ENCODE results near the gene FAM8A1. TPM values are rescaled to one million over a fixed set of nuclear protein-coding genes. Genes with fewer than 3 reads are reported as not detected.

The FAM8A1 gene
- total and polyA plus RNA-seq, 4 donors, result 12.1 to 38.4 (median 18.0) TPM

DNA sequence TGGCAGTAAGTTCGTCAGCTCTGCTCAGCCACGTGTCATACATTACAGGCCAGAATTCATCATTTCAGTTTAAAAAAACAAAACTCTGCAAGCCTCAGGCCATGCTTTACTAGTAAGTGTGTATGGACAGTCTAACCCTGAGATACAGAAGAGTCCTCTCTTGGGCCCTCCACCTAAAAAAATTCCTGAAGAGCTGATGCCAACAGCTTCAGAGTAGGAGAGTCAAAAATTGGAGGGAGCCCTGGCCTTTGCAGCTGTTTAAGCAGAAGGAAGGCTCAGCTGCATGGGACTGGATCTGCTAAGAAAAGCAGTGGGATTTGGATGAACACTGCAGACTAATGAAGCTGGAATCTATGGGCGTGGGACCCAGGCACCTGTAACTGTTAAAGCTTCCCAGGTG lies 47.2 kb upstream of the FAM8A1 start:
- no peaks in the 10 kb centered on the region for H3K4me1 ChIP-seq (ENCODE audit: control insufficient read depth in 5 of 5, insufficient read depth in 5 of 5, low read length in 5 of 5)
- WGBS, 2 donors, result 87 to 92% methylated on average over 3 of the region's 3 CpGs
- H3K36me3 ChIP-seq (ENCODE audit: control insufficient read depth in 4 of 4, insufficient read depth in 4 of 4, low read length in 4 of 4), result no peaks in the 10 kb centered on the region
- H3K9ac ChIP-seq (ENCODE audit: insufficient read depth in 1 of 2, low read length in 2 of 2), result no peak overlapping the region
- H3K27ac ChIP-seq (ENCODE audit: low read depth in 1 of 2, low read length in 1 of 2), result no peak overlapping the region
- no peak for ATAC-seq (ENCODE audit: insufficient read depth, low FRiP score)
- no peak overlapping the region for H3K4me3 ChIP-seq
- DNase-seq, result no peak
- no peaks in the 10 kb centered on the region for H3K9me3 ChIP-seq (ENCODE audit: control insufficient read depth in 4 of 4, insufficient read depth in 3 of 4, low read length in 3 of 4)
- no peaks in the 10 kb centered on the region for H3K27me3 ChIP-seq (ENCODE audit: control insufficient read depth in 3 of 3, insufficient read depth in 3 of 3, low read length in 2 of 3)
- TF ChIP-seq, protein P1, sequence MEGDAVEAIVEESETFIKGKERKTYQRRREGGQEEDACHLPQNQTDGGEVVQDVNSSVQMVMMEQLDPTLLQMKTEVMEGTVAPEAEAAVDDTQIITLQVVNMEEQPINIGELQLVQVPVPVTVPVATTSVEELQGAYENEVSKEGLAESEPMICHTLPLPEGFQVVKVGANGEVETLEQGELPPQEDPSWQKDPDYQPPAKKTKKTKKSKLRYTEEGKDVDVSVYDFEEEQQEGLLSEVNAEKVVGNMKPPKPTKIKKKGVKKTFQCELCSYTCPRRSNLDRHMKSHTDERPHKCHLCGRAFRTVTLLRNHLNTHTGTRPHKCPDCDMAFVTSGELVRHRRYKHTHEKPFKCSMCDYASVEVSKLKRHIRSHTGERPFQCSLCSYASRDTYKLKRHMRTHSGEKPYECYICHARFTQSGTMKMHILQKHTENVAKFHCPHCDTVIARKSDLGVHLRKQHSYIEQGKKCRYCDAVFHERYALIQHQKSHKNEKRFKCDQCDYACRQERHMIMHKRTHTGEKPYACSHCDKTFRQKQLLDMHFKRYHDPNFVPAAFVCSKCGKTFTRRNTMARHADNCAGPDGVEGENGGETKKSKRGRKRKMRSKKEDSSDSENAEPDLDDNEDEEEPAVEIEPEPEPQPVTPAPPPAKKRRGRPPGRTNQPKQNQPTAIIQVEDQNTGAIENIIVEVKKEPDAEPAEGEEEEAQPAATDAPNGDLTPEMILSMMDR (IDR thresholded peaks at IDR 0.05; ENCODE audit: control extremely low read depth, extremely low read depth), result no peak

DNA sequence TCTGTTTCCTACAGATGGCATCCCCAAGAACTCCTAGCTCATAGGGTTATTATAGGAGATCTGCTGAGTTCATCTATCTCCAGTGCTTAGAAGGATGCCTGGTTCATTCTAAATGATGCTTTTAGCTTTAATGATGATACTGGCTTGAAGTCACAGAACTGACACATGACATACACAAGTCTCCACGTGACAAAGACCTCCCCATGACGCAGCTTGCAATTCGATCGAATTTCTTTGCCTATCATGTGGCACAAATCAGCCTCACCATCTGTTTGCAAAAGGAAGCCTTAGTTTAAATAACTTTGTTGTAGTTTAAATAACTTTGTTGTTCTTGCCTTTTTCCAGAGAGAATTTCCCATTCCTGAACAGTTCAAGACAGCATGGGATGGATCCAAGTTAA lies 44.1 kb upstream of the FAM8A1 start:
- no peaks in the 10 kb centered on the region for H3K27me3 ChIP-seq (ENCODE audit: control insufficient read depth in 3 of 3, insufficient read depth in 3 of 3, low read length in 2 of 3)
- TF ChIP-seq, protein P1 (IDR thresholded peaks at IDR 0.05; ENCODE audit: control extremely low read depth, extremely low read depth), result no peak
- WGBS, 2 donors, result 70 to 81% methylated on average over 4 of the region's 4 CpGs
- no peaks in the 10 kb centered on the region for H3K36me3 ChIP-seq (ENCODE audit: control insufficient read depth in 4 of 4, insufficient read depth in 4 of 4, low read length in 4 of 4)
- no peaks in the 10 kb centered on the region for H3K9me3 ChIP-seq (ENCODE audit: control insufficient read depth in 4 of 4, insufficient read depth in 3 of 4, low read length in 3 of 4)
- H3K27ac ChIP-seq (ENCODE audit: low read depth in 1 of 2, low read length in 1 of 2), result no peak overlapping the region
- no peak overlapping the region for H3K4me3 ChIP-seq
- H3K9ac ChIP-seq (ENCODE audit: insufficient read depth in 1 of 2, low read length in 2 of 2), result no peak overlapping the region
- no peak for DNase-seq
- no peak for ATAC-seq (ENCODE audit: insufficient read depth, low FRiP score)
- no peaks in the 10 kb centered on the region for H3K4me1 ChIP-seq (ENCODE audit: control insufficient read depth in 5 of 5, insufficient read depth in 5 of 5, low read length in 5 of 5)

DNA sequence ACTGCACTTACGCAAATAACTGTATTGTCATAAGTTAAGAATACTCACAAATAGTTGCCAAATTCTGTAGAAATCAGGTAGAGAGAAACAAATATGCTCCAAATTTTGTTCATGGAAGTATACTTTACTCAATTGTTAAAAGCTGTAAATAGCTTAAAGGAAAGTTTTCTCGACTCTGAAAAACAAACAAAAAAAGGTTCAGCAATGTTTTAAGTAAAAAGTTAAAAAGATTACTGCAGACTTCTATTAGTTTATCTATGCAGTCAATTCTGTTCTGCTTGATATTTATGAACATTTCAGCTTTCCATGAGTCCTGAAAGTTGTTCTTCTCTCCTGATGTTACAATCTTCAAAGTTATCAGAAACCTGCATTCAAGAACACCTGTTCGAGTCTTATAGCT lies 37.5 kb upstream of the FAM8A1 start:
- H3K9ac ChIP-seq (ENCODE audit: insufficient read depth in 1 of 2, low read length in 2 of 2), result no peak overlapping the region
- WGBS, 2 donors, result 93 to 94% methylated on average over 3 of the region's 3 CpGs
- ATAC-seq (ENCODE audit: insufficient read depth, low FRiP score), result no peak

DNA sequence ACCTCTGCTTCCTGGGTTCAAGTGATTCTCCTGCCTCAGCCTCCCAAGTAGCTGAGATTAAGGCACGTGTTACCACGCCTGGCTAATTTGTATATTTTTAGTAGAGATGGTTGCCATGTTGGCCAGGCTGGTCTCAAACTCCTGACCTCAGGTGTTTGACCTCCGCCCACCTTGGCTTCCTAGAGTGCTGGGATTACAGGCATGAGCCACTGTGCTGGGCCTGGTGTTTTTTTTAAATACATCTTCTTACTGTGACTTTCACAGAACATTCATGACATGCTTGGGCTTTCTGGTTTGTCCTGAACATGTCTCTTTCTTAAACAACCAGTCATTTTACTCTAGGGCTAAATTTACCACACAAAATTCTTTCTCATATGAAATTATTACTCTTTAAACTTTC lies 34.7 kb upstream of the FAM8A1 start:
- TF ChIP-seq, protein P1 (IDR thresholded peaks at IDR 0.05; ENCODE audit: control extremely low read depth, extremely low read depth), result no peak
- DNase-seq, result no peak
- H3K27me3 ChIP-seq (ENCODE audit: control insufficient read depth in 3 of 3, insufficient read depth in 3 of 3, low read length in 2 of 3), result no peaks in the 10 kb centered on the region

More for the DNA sequence above, 37.5 kb upstream of the FAM8A1 start:
- no peak for DNase-seq
- no peaks in the 10 kb centered on the region for H3K36me3 ChIP-seq (ENCODE audit: control insufficient read depth in 4 of 4, insufficient read depth in 4 of 4, low read length in 4 of 4)
- H3K4me3 ChIP-seq, result no peak overlapping the region
- no peak overlapping the region for H3K27ac ChIP-seq (ENCODE audit: low read depth in 1 of 2, low read length in 1 of 2)
- H3K4me1 ChIP-seq (ENCODE audit: control insufficient read depth in 5 of 5, insufficient read depth in 5 of 5, low read length in 5 of 5), result no peaks in the 10 kb centered on the region
- H3K9me3 ChIP-seq (ENCODE audit: control insufficient read depth in 4 of 4, insufficient read depth in 3 of 4, low read length in 3 of 4), result no peaks in the 10 kb centered on the region
- no peaks in the 10 kb centered on the region for H3K27me3 ChIP-seq (ENCODE audit: control insufficient read depth in 3 of 3, insufficient read depth in 3 of 3, low read length in 2 of 3)
- TF ChIP-seq, protein P1 (IDR thresholded peaks at IDR 0.05; ENCODE audit: control extremely low read depth, extremely low read depth), result no peak

More for the DNA sequence above, 34.7 kb upstream of the FAM8A1 start:
- no peak overlapping the region for H3K9ac ChIP-seq (ENCODE audit: insufficient read depth in 1 of 2, low read length in 2 of 2)
- no peaks in the 10 kb centered on the region for H3K4me1 ChIP-seq (ENCODE audit: control insufficient read depth in 5 of 5, insufficient read depth in 5 of 5, low read length in 5 of 5)
- 81 to 90% methylated on average over 3 of the region's 3 CpGs for WGBS, 2 donors
- no peak for ATAC-seq (ENCODE audit: insufficient read depth, low FRiP score)
- no peaks in the 10 kb centered on the region for H3K9me3 ChIP-seq (ENCODE audit: control insufficient read depth in 4 of 4, insufficient read depth in 3 of 4, low read length in 3 of 4)
- H3K4me3 ChIP-seq, result no peak overlapping the region
- no peaks in the 10 kb centered on the region for H3K36me3 ChIP-seq (ENCODE audit: control insufficient read depth in 4 of 4, insufficient read depth in 4 of 4, low read length in 4 of 4)
- no peak overlapping the region for H3K27ac ChIP-seq (ENCODE audit: low read depth in 1 of 2, low read length in 1 of 2)
